Measurements from ENCODE around the gene SRPK1. TPM values are rescaled to one million over a fixed set of nuclear protein-coding genes. Genes with fewer than 3 reads are reported as not detected.

Gene SRPK1
- total and polyA plus RNA-seq, 2 of the 8 experiments (the other 6 are each of a cell fraction or from before 2014, with no cell fraction given): 25.7 to 116 TPM

GRCh38 chr6:35905141-35905785 lies 15.6 kb downstream of the SRPK1 start:
- Histone ChIP-seq H4K20me1 (replicated peaks in 1 of 2; ENCODE audit: control insufficient read depth in 1 of 2, insufficient read depth in 2 of 2, low read length in 2 of 2) (peaks cover 6 to 8% of the 10 kb centered on the region in 2 experiments), H2BK12ac (ENCODE audit: low read depth, low read length) (no peak overlapping the region), H3K36me3 (ENCODE audit: control insufficient read depth in 2 of 4, insufficient read depth in 4 of 4, low read length in 3 of 4) (peaks cover 2 to 29% (median 13%) of the 10 kb centered on the region in 4 experiments; a peak in 6 of 8 replicates), H4K91ac (replicated peaks; ENCODE audit: insufficient read length, low read length) (no peak overlapping the region), H3K9ac (replicated peaks in 1 of 4; ENCODE audit: extremely low read depth in 1 of 4, low read depth in 3 of 4, low read length in 3 of 4) (no peak overlapping the region), H3K23me2 (ENCODE audit: low read depth, low read length) (no peaks in the 10 kb centered on the region), H3K23ac (ENCODE audit: insufficient read length) (no peak overlapping the region), H2BK15ac (ENCODE audit: low read length) (no peak overlapping the region), H2BK120ac (replicated peaks; ENCODE audit: low read depth, low read length) (no peak overlapping the region), H3K14ac (ENCODE audit: insufficient read length) (no peak overlapping the region), H3K27me3 (replicated peaks in 1 of 4; ENCODE audit: control insufficient read depth in 3 of 4, extremely low read depth in 1 of 4, insufficient read depth in 3 of 4, low read length in 3 of 4) (no peaks in the 10 kb centered on the region), H3K79me2 (ENCODE audit: control insufficient read depth in 1 of 2, insufficient read depth in 2 of 2, low read length in 2 of 2) (peaks cover 3 to 96% of the 10 kb centered on the region in 2 experiments), H4K8ac (ENCODE audit: extremely low read depth, insufficient read depth, low read length) (no peak overlapping the region), H2AK5ac (ENCODE audit: low read depth, low read length) (no peak overlapping the region), H4K5ac (ENCODE audit: insufficient read length, low read depth, low read length) (no peak overlapping the region), H3K18ac (ENCODE audit: extremely low read depth, low read length) (no peak overlapping the region), H3K4me2 (ENCODE audit: insufficient read depth in 1 of 2, low read depth in 2 of 2, low read length in 2 of 2) (no peak overlapping the region), H2AFZ (ENCODE audit: low read length) (no peak overlapping the region), H3K9me3 (ENCODE audit: insufficient read depth in 2 of 2, low read depth in 1 of 2, low read length in 1 of 2) (peaks cover 17 to 20% of the 10 kb centered on the region in 2 experiments), H2BK20ac (ENCODE audit: low read length) (no peak overlapping the region), H3K4ac (replicated peaks; ENCODE audit: insufficient read length, low read depth, low read length) (no peak overlapping the region), H3K79me1 (ENCODE audit: low read depth, low read length) (peaks cover 4% of the 10 kb centered on the region), H3K56ac (replicated peaks; ENCODE audit: insufficient read length, low read depth, low read length) (no peak overlapping the region), H2BK5ac (ENCODE audit: low read depth, low read length) (no peak overlapping the region), H3K4me1 (replicated peaks in 1 of 4; ENCODE audit: control insufficient read depth in 3 of 4, insufficient read depth in 4 of 4, low read length in 3 of 4) (no peaks in the 10 kb centered on the region), H3K27ac (ENCODE audit: low read depth, low read length) (no peak overlapping the region), H3K4me3 (ENCODE audit: extremely low read depth in 1 of 4, insufficient read depth in 2 of 4, low read depth in 3 of 4, low read length in 4 of 4) (no peak overlapping the region)
- DNase-seq (ENCODE audit: low read depth in 1 of 2, low spot score in 2 of 2): no peak
- ChIA-PET CTCF (ENCODE audit: partially characterized antibody) (interaction anchor here (0.7 kb wide), 1 partner anchor 51 kb away, joined by 3 read pairs; no protein-coding TSS in a partner anchor), POLR2A (ENCODE audit: partially characterized antibody) (interaction anchor here (0.5 to 1.2 kb wide), 2 partner anchors 34 to 62 kb away, joined by 4 to 7 read pairs; no protein-coding TSS in a partner anchor)
- FAIRE-seq: no peak
- 72 to 100% methylated on average over 1 to 2 of the region's 2 CpGs for WGBS, 2 experiments (ENCODE audit: extremely low coverage in 1 of 2, insufficient coverage in 1 of 2, insufficient read length in 1 of 2, insufficient replicate concordance in 2 of 2, low coverage in 1 of 2, low lambda C conversion rate in 2 of 2, missing lambda C conversion rate in 1 of 2)
- TF ChIP-seq CTCF (IDR thresholded peaks at IDR 0.05; ENCODE audit: control extremely low read depth in 1 of 3, insufficient read depth in 1 of 3, low read depth in 1 of 3, low read length in 3 of 3) (no peak), HDAC6 (IDR thresholded peaks at IDR 0.05; ENCODE audit: low read depth, low read length) (no peak), POU5F1 (IDR thresholded peaks at IDR 0.05; ENCODE audit: low read depth, low read length) (no peak), SP4 (IDR thresholded peaks at IDR 0.05; ENCODE audit: low read length) (no peak), TBP (IDR thresholded peaks at IDR 0.05; ENCODE audit: low read depth, low read length) (no peak), SIN3A (conservative IDR thresholded peaks at IDR 0.05 in 1 of 2, IDR thresholded peaks at IDR 0.05 in 1 of 2; ENCODE audit: low read depth in 1 of 2, low read length in 2 of 2) (no peak), CTBP2 (IDR thresholded peaks at IDR 0.05; ENCODE audit: borderline replicate concordance, insufficient read depth, insufficient read length, low read length) (no peak), GABPA (IDR thresholded peaks at IDR 0.05; ENCODE audit: borderline replicate concordance, insufficient read depth, low read length) (no peak), SIRT6 (IDR thresholded peaks at IDR 0.05; ENCODE audit: low read length) (no peak), CHD2 (IDR thresholded peaks at IDR 0.05; ENCODE audit: low read length) (no peak)
